A549 (cell line): ENCODE results near the gene CCDC146.

Source experiments
- CBX8 ChIP-seq: fragments of 200-600 bp; sonication (generic); IDR thresholded peaks from 2 replicates; pipeline ENCODE4 v1.6.1; 2016
- CEBPB ChIP-seq, 2 experiments: fragments of >200 bp in 1 of 2; sonication (Bioruptor Twin) in 1 of 2; formaldehyde crosslinking in 1 of 2; IDR thresholded peaks; 2 replicates each; pipeline ENCODE4 v1.6.1; 2012 to 2016
- CTCF ChIP-seq: fragments of >200 bp; sonication (Bioruptor Twin); formaldehyde crosslinking; IDR thresholded peaks from 3 replicates; pipeline ENCODE4 v1.5.1; 2016
- EP300 ChIP-seq, 2 experiments: fragments of >200 bp; sonication (Bioruptor Twin); formaldehyde crosslinking; IDR thresholded peaks; 2 replicates in 1 of 2; 3 replicates in 1 of 2; pipeline ENCODE4 v1.6.1; 2016 to 2017
- HDAC2 ChIP-seq: fragments of 200-600 bp; sonication (generic); IDR thresholded peaks from 2 replicates; pipeline ENCODE4 v1.6.1; 2016
- JUN ChIP-seq, 2 experiments: fragments of >200 bp; sonication (Bioruptor Twin); formaldehyde crosslinking; IDR thresholded peaks; 2 replicates in 1 of 2; 3 replicates in 1 of 2; pipeline ENCODE4 v1.6.1; 2016 to 2017
- MAX ChIP-seq: IDR thresholded peaks from 2 replicates; pipeline ENCODE4 v1.6.1; 2012
- MYC ChIP-seq: IDR thresholded peaks from 2 replicates; pipeline ENCODE4 v1.6.1; 2012; ENCODE audit warnings: mild to moderate bottlenecking, inconsistent platforms, low read length, improper control_type of control experiment, borderline replicate concordance
- POLR2A ChIP-seq: IDR thresholded peaks from 2 replicates; pipeline ENCODE4 v1.6.1; 2012; ENCODE audit warnings: mild to moderate bottlenecking, low read length
- RNF2 ChIP-seq: fragments of 200-600 bp; sonication (generic); IDR thresholded peaks from 2 replicates; pipeline ENCODE4 v1.6.1; 2016; ENCODE audit warnings: low read depth, mild to moderate bottlenecking, antibody characterized with exemption, moderate library complexity, borderline replicate concordance
- SMC3 ChIP-seq: fragments of >200 bp; sonication (Bioruptor Twin); formaldehyde crosslinking; IDR thresholded peaks from 3 replicates; pipeline ENCODE4 v1.6.1; 2018; ENCODE audit warnings: inconsistent platforms
- USF2 ChIP-seq: fragments of 450-650 bp; IDR thresholded peaks from 2 replicates; pipeline ENCODE4 v1.6.1; 2014; ENCODE audit warnings: antibody characterized with exemption
- ZFP36 ChIP-seq: fragments of 450-650 bp; IDR thresholded peaks from 2 replicates; pipeline ENCODE4 v1.6.1; 2014; ENCODE audit warnings: borderline replicate concordance; ENCODE audit not compliant: partially characterized antibody

GRCh38 chr7:77200542-77200941, 78.1 kb downstream of the CCDC146 start:
- no peak for TF ChIP-seq CTCF
- TF ChIP-seq MYC = no peak
- no peak for TF ChIP-seq EP300 (IDR thresholded peaks at IDR 0.05)
- no peak for TF ChIP-seq MAX
- no peak for TF ChIP-seq JUN (IDR thresholded peaks at IDR 0.05)
- no peak for TF ChIP-seq USF2
- no peak for TF ChIP-seq POLR2A
- TF ChIP-seq HDAC2 = no peak
- no peak for TF ChIP-seq CBX8
- no peak for TF ChIP-seq CEBPB (IDR thresholded peaks at IDR 0.05)
- no peak for TF ChIP-seq SMC3
- no peak for TF ChIP-seq RNF2
- no peak for TF ChIP-seq ZFP36
